ENCODE measurements around the gene SGTA.
A peak's percentile ranks its signal among the peaks of the same experiment; 100 is the strongest.

Gene SGTA

DNA sequence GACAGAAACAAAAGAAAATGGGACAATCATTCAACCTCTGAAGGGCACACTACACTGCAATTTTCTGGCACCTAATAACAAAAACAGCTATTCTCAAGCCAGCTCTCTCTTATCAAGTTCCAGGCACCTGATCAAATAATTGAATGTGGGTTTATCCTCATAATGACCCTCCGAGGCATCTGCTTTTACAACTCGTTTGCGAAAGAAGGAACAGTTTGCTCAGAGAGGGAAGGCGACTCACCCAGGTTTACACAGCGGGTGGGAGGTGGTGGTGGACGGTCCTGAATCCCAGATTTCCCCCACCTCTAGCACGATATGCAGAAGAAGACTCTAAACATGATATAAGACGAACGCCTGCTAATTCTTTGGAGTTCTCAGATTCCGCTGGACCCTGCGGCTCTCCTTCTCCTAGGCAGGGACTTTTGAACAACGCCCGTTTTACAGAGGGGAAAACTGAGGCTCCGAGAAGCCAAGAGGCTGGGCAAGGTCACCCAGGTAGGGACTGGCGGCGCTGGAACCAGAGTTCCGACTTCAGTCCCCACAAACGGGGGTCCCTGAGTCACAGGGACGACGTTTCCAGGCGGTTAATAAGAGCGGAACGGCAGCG lies 641 bp downstream of the SGTA start:
- peak overlapping the region; percentile 84 for H3K27ac ChIP-seq
- no peak for TF ChIP-seq ZFX (IDR thresholded peaks at IDR 0.05; ENCODE audit: borderline replicate concordance)
- TF ChIP-seq, protein P1, sequence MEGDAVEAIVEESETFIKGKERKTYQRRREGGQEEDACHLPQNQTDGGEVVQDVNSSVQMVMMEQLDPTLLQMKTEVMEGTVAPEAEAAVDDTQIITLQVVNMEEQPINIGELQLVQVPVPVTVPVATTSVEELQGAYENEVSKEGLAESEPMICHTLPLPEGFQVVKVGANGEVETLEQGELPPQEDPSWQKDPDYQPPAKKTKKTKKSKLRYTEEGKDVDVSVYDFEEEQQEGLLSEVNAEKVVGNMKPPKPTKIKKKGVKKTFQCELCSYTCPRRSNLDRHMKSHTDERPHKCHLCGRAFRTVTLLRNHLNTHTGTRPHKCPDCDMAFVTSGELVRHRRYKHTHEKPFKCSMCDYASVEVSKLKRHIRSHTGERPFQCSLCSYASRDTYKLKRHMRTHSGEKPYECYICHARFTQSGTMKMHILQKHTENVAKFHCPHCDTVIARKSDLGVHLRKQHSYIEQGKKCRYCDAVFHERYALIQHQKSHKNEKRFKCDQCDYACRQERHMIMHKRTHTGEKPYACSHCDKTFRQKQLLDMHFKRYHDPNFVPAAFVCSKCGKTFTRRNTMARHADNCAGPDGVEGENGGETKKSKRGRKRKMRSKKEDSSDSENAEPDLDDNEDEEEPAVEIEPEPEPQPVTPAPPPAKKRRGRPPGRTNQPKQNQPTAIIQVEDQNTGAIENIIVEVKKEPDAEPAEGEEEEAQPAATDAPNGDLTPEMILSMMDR (IDR thresholded peaks at IDR 0.05), result no peak

DNA sequence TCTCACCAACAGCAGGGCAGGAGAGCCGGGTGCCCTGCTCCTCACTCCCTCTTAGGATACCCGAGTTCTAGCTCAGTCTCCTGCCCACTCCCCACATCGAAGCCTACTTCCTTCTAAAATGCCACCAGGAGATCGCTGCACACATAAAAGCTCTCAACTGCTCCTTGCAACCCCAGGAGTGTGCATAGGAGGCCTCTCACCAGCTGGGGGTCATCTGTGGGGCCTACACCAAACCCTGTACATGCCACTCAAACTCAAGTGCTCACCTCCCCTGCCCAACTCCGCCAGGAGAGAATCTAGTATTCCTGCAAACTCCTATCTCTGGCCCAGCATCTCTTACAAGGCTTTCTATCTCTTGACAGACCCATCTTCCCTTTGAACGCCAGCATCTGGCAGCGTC lies 2.8 kb downstream of the SGTA start:
- no peak overlapping the region for H3K27ac ChIP-seq
- no peak for TF ChIP-seq ZFX (IDR thresholded peaks at IDR 0.05; ENCODE audit: borderline replicate concordance)
- TF ChIP-seq, protein P1 (IDR thresholded peaks at IDR 0.05), result no peak

DNA sequence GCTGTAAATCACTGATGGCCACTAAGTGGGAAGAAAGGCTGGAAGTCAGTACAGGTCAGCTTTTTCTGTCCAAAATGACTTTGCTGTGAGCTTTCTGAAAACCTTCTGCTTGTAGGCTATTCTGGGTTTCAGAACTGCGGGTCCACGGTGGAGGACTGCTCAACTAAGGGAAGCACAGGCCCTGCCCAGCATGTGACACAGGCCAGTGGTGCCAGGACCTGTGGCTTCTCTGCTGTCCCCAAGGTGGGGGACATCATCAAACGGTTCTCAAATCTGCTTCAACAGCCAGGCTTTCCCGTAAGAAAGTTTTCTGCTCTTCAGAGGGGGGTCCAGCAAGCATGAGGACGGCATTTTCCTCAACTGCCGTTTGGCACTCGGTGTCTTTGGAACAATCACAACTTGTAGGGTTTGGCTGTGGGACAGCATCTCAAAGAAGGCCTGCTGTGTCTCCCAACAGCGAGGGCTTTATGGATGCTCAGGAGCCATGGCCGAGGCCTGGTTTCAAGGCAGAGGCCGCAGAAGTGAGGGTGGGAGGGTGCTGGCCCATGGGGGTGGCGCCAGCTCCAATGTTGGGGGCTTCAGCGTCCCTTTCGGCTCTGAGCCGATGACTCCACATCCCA lies 3.8 kb downstream of the SGTA start:
- no peak overlapping the region for H3K27ac ChIP-seq
- TF ChIP-seq, protein P1 (IDR thresholded peaks at IDR 0.05), result no peak
- no peak for TF ChIP-seq ZFX (IDR thresholded peaks at IDR 0.05; ENCODE audit: borderline replicate concordance)

GRCh38 chr19:2777952-2778683 lies 5.0 kb downstream of the SGTA start:
- TF ChIP-seq ZFX (IDR thresholded peaks at IDR 0.05; ENCODE audit: borderline replicate concordance), result no peak
- TF ChIP-seq, protein P1 (IDR thresholded peaks at IDR 0.05), result no peak
- no peak overlapping the region for H3K27ac ChIP-seq

DNA sequence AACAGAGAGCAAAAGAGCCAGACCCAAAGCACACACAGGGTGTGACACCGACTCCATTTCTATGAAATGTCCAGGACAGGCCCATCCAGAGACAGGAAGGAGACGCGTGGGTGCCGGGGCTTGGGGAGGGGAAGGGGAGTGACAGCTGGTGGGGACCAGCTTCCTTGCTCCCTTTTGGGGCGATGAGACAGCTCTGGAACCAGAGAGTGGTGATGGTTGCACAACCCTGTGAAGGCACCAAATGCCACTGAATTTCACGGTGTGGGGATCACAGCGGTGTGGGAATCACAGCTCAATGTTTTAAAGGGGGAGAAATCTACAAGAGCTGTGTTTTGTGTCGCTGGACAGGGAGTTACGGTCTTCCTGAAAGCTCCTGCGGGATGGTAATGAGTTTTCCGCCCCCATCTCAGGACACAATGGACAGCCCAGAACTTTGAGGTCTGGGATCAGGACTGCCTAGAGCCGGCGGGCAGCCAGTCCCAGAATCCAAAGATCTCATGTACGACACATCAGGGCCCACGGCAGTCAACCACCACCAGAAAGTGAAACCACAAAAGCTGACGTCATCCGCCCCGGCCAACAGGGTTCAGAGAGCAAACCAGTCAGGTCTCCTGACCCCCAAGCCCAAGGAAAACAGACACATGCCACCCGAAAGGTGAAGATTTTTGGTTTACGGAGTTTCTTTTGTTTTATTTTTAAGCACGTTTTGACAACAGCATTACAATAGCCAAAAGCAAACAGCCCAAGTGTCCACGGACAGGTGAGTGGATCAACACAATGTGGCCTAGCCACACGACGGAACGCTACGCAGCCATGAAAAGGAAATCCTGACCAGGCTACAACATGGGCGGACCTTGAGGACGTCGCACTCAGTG lies 7.3 kb downstream of the SGTA start:
- H3K27ac ChIP-seq, result no peak overlapping the region
- TF ChIP-seq ZFX (IDR thresholded peaks at IDR 0.05; ENCODE audit: borderline replicate concordance), result no peak
- TF ChIP-seq, protein P1 (IDR thresholded peaks at IDR 0.05), result no peak

- TF ChIP-seq, protein P1 (IDR thresholded peaks at IDR 0.05), result no peak
- no peak for TF ChIP-seq ZFX (IDR thresholded peaks at IDR 0.05; ENCODE audit: borderline replicate concordance)
- no peak overlapping the region for H3K27ac ChIP-seq
Observed at GRCh38 chr19:2774953-2775555, 8.0 kb downstream of the SGTA start.
